HCEC 1CT (cell line): ENCODE data around the gene PNPLA4.

Source experiments
- DNase-seq: peaks from one replicate; pipeline ENCODE4 v3.0.0-alpha.2; 2017

The PNPLA4 gene

GRCh38 chrX:7927259-7928167 is at the start of gene PNPLA4:
Gene PNPLA4, minus strand, starts transcription at chrX:7927413. Its CDS starts 1,294 bp downstream, at chrX:7926119.
- DNase-seq: no peak

GRCh38 chrX:7972586-7972985 is 45.4 kb upstream of the PNPLA4 start:
- no peak for DNase-seq

- DNase-seq: no peak
Measured at GRCh38 chrX:7970428-7970827, 43.2 kb upstream of the PNPLA4 start.

GRCh38 chrX:7965436-7965835 is 38.2 kb upstream of the PNPLA4 start:
- no peak for DNase-seq

GRCh38 chrX:7960246-7960645 is 33.0 kb upstream of the PNPLA4 start:
- no peak for DNase-seq

GRCh38 chrX:7953446-7953845 is 26.2 kb upstream of the PNPLA4 start:
- DNase-seq: no peak

GRCh38 chrX:7950865-7951264 is 23.7 kb upstream of the PNPLA4 start:
- DNase-seq: no peak

GRCh38 chrX:7948483-7948882 is 21.3 kb upstream of the PNPLA4 start:
- DNase-seq: no peak

- no peak for DNase-seq
Measured at GRCh38 chrX:7946960-7947359, 19.7 kb upstream of the PNPLA4 start.

- no peak for DNase-seq
Measured at GRCh38 chrX:7943600-7944245, 16.5 kb upstream of the PNPLA4 start.

GRCh38 chrX:7941390-7942042 is 14.3 kb upstream of the PNPLA4 start:
- DNase-seq: no peak

GRCh38 chrX:7934026-7934425 is 6.8 kb upstream of the PNPLA4 start:
- no peak for DNase-seq

GRCh38 chrX:7926914-7927258 is 327 bp downstream of the PNPLA4 start:
- no peak for DNase-seq

GRCh38 chrX:7926501-7926900 is 712 bp downstream of the PNPLA4 start:
- no peak for DNase-seq

- peak; percentile 1 for DNase-seq
Measured at GRCh38 chrX:7925867-7926472, 1.2 kb downstream of the PNPLA4 start.

GRCh38 chrX:7921750-7922149 is 5.5 kb downstream of the PNPLA4 start:
- DNase-seq: no peak

GRCh38 chrX:7908821-7909220 is 18.4 kb downstream of the PNPLA4 start:
- no peak for DNase-seq

GRCh38 chrX:7904562-7904961 is 22.7 kb downstream of the PNPLA4 start:
- no peak for DNase-seq

GRCh38 chrX:7891928-7892327 is 35.3 kb downstream of the PNPLA4 start:
- no peak for DNase-seq

GRCh38 chrX:7889680-7890079 is 37.5 kb downstream of the PNPLA4 start:
- no peak for DNase-seq

GRCh38 chrX:7889135-7889534 is 38.1 kb downstream of the PNPLA4 start:
- no peak for DNase-seq

GRCh38 chrX:7876957-7877356 is 50.3 kb downstream of the PNPLA4 start:
- no peak for DNase-seq

GRCh38 chrX:7872042-7872441 is 55.2 kb downstream of the PNPLA4 start:
- no peak for DNase-seq

GRCh38 chrX:7852166-7852565 is 75.0 kb downstream of the PNPLA4 start:
- DNase-seq: no peak
